GM12878 (cell line): ENCODE results near the gene PNMT. TPM values are rescaled to one million over a fixed set of nuclear protein-coding genes. Genes with fewer than 3 reads are reported as not detected.

Experiments used
- ATAC-seq: fragments of 200-7000 bp; cut with Tn5 transposase; 3 replicates; pipeline ENCODE4 v1.9.1; 2020; ENCODE audit warnings: mild to moderate bottlenecking, moderate library complexity
- BruUV-seq: library from RNA; stranded (reverse); fragments of 400-500 nt; replicated peaks from 2 replicates; lab custom pipeline; 2021; lab: Mats Ljungman, UMichigan
- CTCF ChIA-PET: fragments of 300-600 bp; sonication (Branson Sonifier 250); formaldehyde crosslinking; extraction: SDS; loops from one replicate; lab custom pipeline; 2021; ENCODE audit warnings: inconsistent platforms; lab: Yijun Ruan, JAX
- POLR2A ChIA-PET: fragments of 350-600 bp; formaldehyde crosslinking; extraction: SDS; loops from one replicate; lab custom pipeline; 2021; ENCODE audit warnings: inconsistent platforms; lab: Charles Lee
- RAD21 ChIA-PET: fragments of 300-600 bp; sonication (Branson Sonifier 250); formaldehyde crosslinking; loops from one replicate; lab custom pipeline; 2023; ENCODE audit warnings: antibody characterized with exemption; ENCODE audit not compliant: unreplicated experiment; lab: Charles Lee
- SMC1A ChIA-PET: fragments of 300-600 bp; sonication (Branson Sonifier 250); formaldehyde crosslinking; loops from one replicate; lab custom pipeline; 2023; ENCODE audit not compliant: unreplicated experiment, uncharacterized antibody; lab: Charles Lee
- DNase-seq: peaks from one replicate; pipeline ENCODE4 v3.0.0-alpha.2; 2011; ENCODE audit warnings: low read depth, low spot score
- FAIRE-seq: peaks from 3 replicates; lab custom pipeline; 2011; peaks lifted over from hg19 to GRCh38; lab: Jason Lieb, UNC
- H2AFZ ChIP-seq: 2 replicates; pipeline ENCODE4 v1.6.0; 2011; ENCODE audit warnings: low read depth, low read length, control low read depth; ENCODE audit not compliant: control insufficient read depth
- H3K27ac ChIP-seq: 2 replicates; pipeline ENCODE4 v1.5.1; 2011; ENCODE audit warnings: control low read depth; ENCODE audit not compliant: control insufficient read depth, insufficient read depth
- H3K27me3 ChIP-seq, 2 experiments: replicated peaks in 1 of 2; 2 replicates each; pipeline versions ENCODE4 v1.6.0 to v1.6.1; 2011; ENCODE audit warnings: low read length in 1 of 2; ENCODE audit not compliant: control insufficient read depth in 2 of 2, insufficient read depth in 2 of 2
- H3K36me3 ChIP-seq, 2 experiments: 2 replicates each; pipeline ENCODE4 v1.5.1; 2011; ENCODE audit warnings: low read length in 1 of 2; ENCODE audit not compliant: control insufficient read depth in 2 of 2, insufficient read depth in 2 of 2
- H3K4me1 ChIP-seq: 2 replicates; pipeline ENCODE4 v1.6.1; 2011; ENCODE audit warnings: mild to moderate bottlenecking, low read length, moderate library complexity, mixed read lengths; ENCODE audit not compliant: control insufficient read depth, insufficient read depth
- H3K4me2 ChIP-seq: 2 replicates; pipeline ENCODE4 v1.6.0; 2011; ENCODE audit warnings: control low read depth; ENCODE audit not compliant: control insufficient read depth, insufficient read depth
- H3K4me3 ChIP-seq: fragments of 200-600 bp; sonication (generic); 2 replicates; pipeline ENCODE4 v1.5.1; 2016
- H3K79me2 ChIP-seq: 2 replicates; pipeline ENCODE4 v1.6.0; 2011; ENCODE audit warnings: low read length; ENCODE audit not compliant: control insufficient read depth, insufficient read depth
- H3K9ac ChIP-seq: 2 replicates; pipeline ENCODE4 v1.8.0; 2011; ENCODE audit warnings: low read length, control low read depth, mixed read lengths; ENCODE audit not compliant: control insufficient read depth, insufficient read depth
- H3K9me3 ChIP-seq: replicated peaks from 3 replicates; pipeline ENCODE4 v1.5.1; 2011; ENCODE audit warnings: mild to moderate bottlenecking, low read length; ENCODE audit not compliant: control insufficient read depth, insufficient read depth
- H4K20me1 ChIP-seq: 2 replicates; pipeline ENCODE4 v1.6.0; 2011; ENCODE audit not compliant: control insufficient read depth, insufficient read depth
- FOXM1 ChIP-seq: IDR thresholded peaks from 2 replicates; pipeline ENCODE4 v1.6.1; 2012; ENCODE audit warnings: low read depth, mild to moderate bottlenecking, inconsistent platforms, low read length, moderate library complexity
- POLR2A ChIP-seq: IDR thresholded peaks from 2 replicates; pipeline ENCODE4 v1.6.1; 2011; ENCODE audit warnings: low read depth, mild to moderate bottlenecking, low read length
- SRF ChIP-seq, 2 experiments: IDR thresholded peaks; 2 replicates each; pipeline ENCODE4 v1.6.1; 2011; ENCODE audit warnings: low read depth in 2 of 2, low read length in 2 of 2, mild to moderate bottlenecking in 1 of 2, moderate library complexity in 1 of 2
- STAT3 ChIP-seq: IDR thresholded peaks from 2 replicates; pipeline ENCODE4 v1.6.1; 2011; ENCODE audit warnings: low read depth, low read length, improper control_type of control experiment
- WGBS: methylation state at CpG from one replicate; pipeline ENCODE4 v1.1.6; 2016; ENCODE audit warnings: low lambda C conversion rate; ENCODE audit not compliant: insufficient replicate concordance, insufficient coverage; ENCODE audit errors: missing lambda C conversion rate; 5-methylcytosine and 5-hydroxymethylcytosine counted together
- in situ Hi-C: fragments of 300-500 bp; cut with MboI; formaldehyde crosslinking; loops from 9 replicates; pipeline ENCODE4 v1.14.3; 2018; ENCODE audit warnings: mixed read lengths
- intact Hi-C: fragments of 100-400 bp; cut with micrococcal nuclease; formaldehyde crosslinking; loops from one replicate; pipeline ENCODE4 v1.14.2; 2022; ENCODE audit not compliant: unreplicated experiment
- polyA plus RNA-seq, 11 experiments: library from polyadenylated mRNA; depleted of rRNA in 4 of 11; unstranded in 6 of 11; stranded (reverse) in 5 of 11; fragments of >200 nt; fragmentation: Nextera tagmentation in 4 of 11; fragmentation: Illumina TruSeq in 1 of 11; extraction: Ambion mirVana in 4 of 11; extraction: Trizol in 1 of 11; gene quantifications; 1 replicate in 1 of 11; 2 replicates in 10 of 11; pipeline versions ENCODE4 v1.2.1 to v1.2.3, GENCODE V29; 2011 to 2016; ENCODE audit warnings: inconsistent platforms in 2 of 11, missing spikeins in 2 of 11, low read depth in 1 of 11
- total RNA-seq, 4 experiments: library from RNA; depleted of rRNA in 3 of 4; stranded (reverse); fragments of >200 nt in 3 of 4; fragmentation: Illumina TruSeq in 1 of 4; extraction: Trizol in 1 of 4; gene quantifications; 2 replicates each; pipeline versions ENCODE4 v1.2.1 to v1.2.3, GENCODE V29; 2013 to 2021
- TF ChIP-seq, protein P1 (sequence below): fragments of 450-650 bp; IDR thresholded peaks from 2 replicates; pipeline ENCODE4 v1.6.1; 2018; ENCODE audit warnings: mild to moderate bottlenecking, low read depth, moderate library complexity; ENCODE audit not compliant: partially characterized antibody

PNMT gene
- total and polyA plus RNA-seq, 10 of the 15 experiments (the other 5 are each of a cell fraction or from before 2014, with no cell fraction given): not detected

DNA sequence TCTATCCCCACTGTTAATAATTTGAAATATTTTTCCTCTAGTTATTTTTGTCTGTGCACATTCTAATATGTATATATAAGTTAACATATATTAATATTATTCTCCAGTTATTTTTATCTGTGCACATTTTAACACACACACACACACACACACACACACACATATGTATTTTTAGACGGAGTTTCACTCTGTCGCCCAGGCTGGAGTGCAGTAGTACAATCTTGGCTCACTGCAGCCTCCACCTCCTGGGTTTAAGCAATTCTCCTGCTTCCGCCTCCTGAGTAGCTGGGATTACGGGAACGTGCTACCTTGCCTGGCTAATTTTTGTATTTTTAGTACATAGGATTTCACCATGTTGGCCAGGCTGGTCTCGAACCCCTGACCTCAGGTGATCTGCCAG, 49.4 kb downstream of the PNMT start:
- in situ Hi-C loops: no loop called here
- 77% methylated on average over 6 of the region's 6 CpGs for WGBS
- no peak for DNase-seq
- H3K4me3 ChIP-seq: no peak overlapping the region
- H3K79me2 ChIP-seq: no peaks in the 10 kb centered on the region
- BruUV-seq: no TSS peak
- no peak for TF ChIP-seq FOXM1
- TF ChIP-seq, protein P1, sequence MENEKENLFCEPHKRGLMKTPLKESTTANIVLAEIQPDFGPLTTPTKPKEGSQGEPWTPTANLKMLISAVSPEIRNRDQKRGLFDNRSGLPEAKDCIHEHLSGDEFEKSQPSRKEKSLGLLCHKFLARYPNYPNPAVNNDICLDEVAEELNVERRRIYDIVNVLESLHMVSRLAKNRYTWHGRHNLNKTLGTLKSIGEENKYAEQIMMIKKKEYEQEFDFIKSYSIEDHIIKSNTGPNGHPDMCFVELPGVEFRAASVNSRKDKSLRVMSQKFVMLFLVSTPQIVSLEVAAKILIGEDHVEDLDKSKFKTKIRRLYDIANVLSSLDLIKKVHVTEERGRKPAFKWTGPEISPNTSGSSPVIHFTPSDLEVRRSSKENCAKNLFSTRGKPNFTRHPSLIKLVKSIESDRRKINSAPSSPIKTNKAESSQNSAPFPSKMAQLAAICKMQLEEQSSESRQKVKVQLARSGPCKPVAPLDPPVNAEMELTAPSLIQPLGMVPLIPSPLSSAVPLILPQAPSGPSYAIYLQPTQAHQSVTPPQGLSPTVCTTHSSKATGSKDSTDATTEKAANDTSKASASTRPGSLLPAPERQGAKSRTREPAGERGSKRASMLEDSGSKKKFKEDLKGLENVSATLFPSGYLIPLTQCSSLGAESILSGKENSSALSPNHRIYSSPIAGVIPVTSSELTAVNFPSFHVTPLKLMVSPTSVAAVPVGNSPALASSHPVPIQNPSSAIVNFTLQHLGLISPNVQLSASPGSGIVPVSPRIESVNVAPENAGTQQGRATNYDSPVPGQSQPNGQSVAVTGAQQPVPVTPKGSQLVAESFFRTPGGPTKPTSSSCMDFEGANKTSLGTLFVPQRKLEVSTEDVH: no peak
- TF ChIP-seq STAT3: no peak
- TF ChIP-seq SRF (IDR thresholded peaks at IDR 0.05; ENCODE audit: low read depth in 2 of 2, low read length in 2 of 2): no peak
- no peak for TF ChIP-seq POLR2A
- POLR2A ChIA-PET: no interaction called here
- H3K4me1 ChIP-seq: no peaks in the 10 kb centered on the region
- CTCF ChIA-PET: interaction anchor here (1.1 kb wide), 1 partner anchor 83 kb away, joined by 3 read pairs; no protein-coding TSS in a partner anchor
- H3K27ac ChIP-seq: no peak overlapping the region
- no peak overlapping the region for H2AFZ ChIP-seq
- no peak for ATAC-seq
- intact Hi-C loops: no loop called here
- RAD21 ChIA-PET: no interaction called here
- no peak overlapping the region for H3K4me2 ChIP-seq
- SMC1A ChIA-PET: no interaction called here
- H3K27me3 ChIP-seq: no peaks in the 10 kb centered on the region
- H3K9me3 ChIP-seq: no peaks in the 10 kb centered on the region
- no peak overlapping the region for H3K9ac ChIP-seq
- no peak for FAIRE-seq
- no peaks in the 10 kb centered on the region for H3K36me3 ChIP-seq
- H4K20me1 ChIP-seq: no peaks in the 10 kb centered on the region
